Measurements from ENCODE around the gene ARL4C. TPM values are rescaled to one million over a fixed set of nuclear protein-coding genes. Genes with fewer than 3 reads are reported as not detected.

Gene ARL4C
- total RNA-seq (14.6 and 15.9 TPM in 2 replicates), polyA plus RNA-seq (30.0 and 40.3 TPM in 2 replicates)

GRCh38 chr2:234496835-234497593 is at the start of gene ARL4C:
Gene ARL4C, minus strand, starts transcription at chr2:234497081. Its CDS starts 495 bp downstream, at chr2:234496586.
- H3K27ac ChIP-seq, result peak within 1 kb of the TSS; percentile 92
- H3K27me3 ChIP-seq, result no peaks in the 10 kb centered on the region
- no peaks in the 10 kb centered on the region for H3K9me2 ChIP-seq (replicated peaks; ENCODE audit: insufficient read depth)
- DNase-seq (ENCODE audit: low spot score), result peak; percentile 90
- peak within 1 kb of the TSS; percentile 97 for H3K4me2 ChIP-seq
- no peaks in the 10 kb centered on the region for H3K9me3 ChIP-seq (ENCODE audit: low read depth)
- no peaks in the 10 kb centered on the region for H3K4me1 ChIP-seq (ENCODE audit: insufficient read depth)
- H2AFZ ChIP-seq, result peak within 1 kb of the TSS; percentile 94
- H4K20me1 ChIP-seq (ENCODE audit: insufficient read depth, poor library complexity, severe bottlenecking), result peaks cover 6% of the 10 kb centered on the region
- no peaks in the 10 kb centered on the region for H3K36me3 ChIP-seq (replicated peaks; ENCODE audit: insufficient read depth, low read depth)
- H3K4me3 ChIP-seq, result peak within 1 kb of the TSS; percentile 81
- 2% methylated on average over 21 of the region's 100 CpGs for WGBS (ENCODE audit: low lambda C conversion rate, missing lambda C conversion rate)
- peaks cover 41% of the 10 kb centered on the region for H3K79me2 ChIP-seq
- TF ChIP-seq, protein P1, sequence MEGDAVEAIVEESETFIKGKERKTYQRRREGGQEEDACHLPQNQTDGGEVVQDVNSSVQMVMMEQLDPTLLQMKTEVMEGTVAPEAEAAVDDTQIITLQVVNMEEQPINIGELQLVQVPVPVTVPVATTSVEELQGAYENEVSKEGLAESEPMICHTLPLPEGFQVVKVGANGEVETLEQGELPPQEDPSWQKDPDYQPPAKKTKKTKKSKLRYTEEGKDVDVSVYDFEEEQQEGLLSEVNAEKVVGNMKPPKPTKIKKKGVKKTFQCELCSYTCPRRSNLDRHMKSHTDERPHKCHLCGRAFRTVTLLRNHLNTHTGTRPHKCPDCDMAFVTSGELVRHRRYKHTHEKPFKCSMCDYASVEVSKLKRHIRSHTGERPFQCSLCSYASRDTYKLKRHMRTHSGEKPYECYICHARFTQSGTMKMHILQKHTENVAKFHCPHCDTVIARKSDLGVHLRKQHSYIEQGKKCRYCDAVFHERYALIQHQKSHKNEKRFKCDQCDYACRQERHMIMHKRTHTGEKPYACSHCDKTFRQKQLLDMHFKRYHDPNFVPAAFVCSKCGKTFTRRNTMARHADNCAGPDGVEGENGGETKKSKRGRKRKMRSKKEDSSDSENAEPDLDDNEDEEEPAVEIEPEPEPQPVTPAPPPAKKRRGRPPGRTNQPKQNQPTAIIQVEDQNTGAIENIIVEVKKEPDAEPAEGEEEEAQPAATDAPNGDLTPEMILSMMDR (IDR thresholded peaks at IDR 0.05; ENCODE audit: poor library complexity), result no peak
- no peak for TF ChIP-seq EZH2phosphoT487 (IDR thresholded peaks at IDR 0.05; ENCODE audit: low read depth, severe bottlenecking, unreplicated experiment)
- TF ChIP-seq EZH2 (IDR thresholded peaks at IDR 0.05; ENCODE audit: borderline replicate concordance), result no peak

GRCh38 chr2:234544659-234545611 is 48.1 kb upstream of the ARL4C start:
- no peaks in the 10 kb centered on the region for H3K36me3 ChIP-seq (replicated peaks; ENCODE audit: insufficient read depth, low read depth)
- H4K20me1 ChIP-seq (ENCODE audit: insufficient read depth, poor library complexity, severe bottlenecking), result no peaks in the 10 kb centered on the region
- H3K9me2 ChIP-seq (replicated peaks; ENCODE audit: insufficient read depth), result no peaks in the 10 kb centered on the region
- WGBS (ENCODE audit: low lambda C conversion rate, missing lambda C conversion rate), result 12% methylated on average over 24 of the region's 24 CpGs
- DNase-seq (ENCODE audit: low spot score), result peak; percentile 88
- no peaks in the 10 kb centered on the region for H3K79me2 ChIP-seq
- H3K4me3 ChIP-seq, result no peak overlapping the region
- peak overlapping the region; percentile 6 for H2AFZ ChIP-seq
- H3K27ac ChIP-seq, result no peak overlapping the region
- no peaks in the 10 kb centered on the region for H3K9me3 ChIP-seq (ENCODE audit: low read depth)
- peak overlapping the region; percentile 52 for H3K4me2 ChIP-seq
- no peaks in the 10 kb centered on the region for H3K27me3 ChIP-seq
- no peaks in the 10 kb centered on the region for H3K4me1 ChIP-seq (ENCODE audit: insufficient read depth)
- TF ChIP-seq EZH2 (IDR thresholded peaks at IDR 0.05; ENCODE audit: borderline replicate concordance), result no peak
- TF ChIP-seq, protein P1 (IDR thresholded peaks at IDR 0.05; ENCODE audit: poor library complexity), result peak; percentile 89

GRCh38 chr2:234542742-234543141 is 45.9 kb upstream of the ARL4C start:
- Histone ChIP-seq H3K36me3 (replicated peaks; ENCODE audit: insufficient read depth, low read depth) (no peaks in the 10 kb centered on the region), H3K79me2 (no peaks in the 10 kb centered on the region), H3K9me3 (ENCODE audit: low read depth) (no peaks in the 10 kb centered on the region), H3K4me2 (no peak overlapping the region), H3K9me2 (replicated peaks; ENCODE audit: insufficient read depth) (no peaks in the 10 kb centered on the region), H4K20me1 (ENCODE audit: insufficient read depth, poor library complexity, severe bottlenecking) (no peaks in the 10 kb centered on the region), H3K4me1 (ENCODE audit: insufficient read depth) (no peaks in the 10 kb centered on the region), H3K4me3 (no peak overlapping the region), H3K27ac (no peak overlapping the region), H3K27me3 (no peaks in the 10 kb centered on the region), H2AFZ (no peak overlapping the region)
- TF ChIP-seq EZH2 (IDR thresholded peaks at IDR 0.05; ENCODE audit: borderline replicate concordance), result no peak
- TF ChIP-seq, protein P1 (IDR thresholded peaks at IDR 0.05; ENCODE audit: poor library complexity), result no peak
- no peak for TF ChIP-seq EZH2phosphoT487 (IDR thresholded peaks at IDR 0.05; ENCODE audit: low read depth, severe bottlenecking, unreplicated experiment)
- DNase-seq (ENCODE audit: low spot score), result no peak
- 90% methylated on average over 11 of the region's 11 CpGs for WGBS (ENCODE audit: low lambda C conversion rate, missing lambda C conversion rate)

Measured in hepatocyte (in vitro differentiated cells).